WTC11 (cell line): ENCODE data around the gene ALCAM. TPM values are rescaled to one million over a fixed set of nuclear protein-coding genes. Genes with fewer than 3 reads are reported as not detected.

Experiments used
- ATAC-seq: fragments of 200-7000 bp; cut with Tn5 transposase; 2 replicates; pipeline ENCODE4 v1.10.0; 2021; ENCODE audit warnings: mild to moderate bottlenecking, moderate library complexity
- CTCF ChIA-PET: fragments of 300-600 bp; sonication (Branson Sonifier 250); formaldehyde crosslinking; loops from one replicate; lab custom pipeline; 2021; ENCODE audit warnings: antibody characterized with exemption; lab: Charles Lee
- POLR2A ChIA-PET: fragments of 350-600 bp; sonication (Branson Sonifier 250); formaldehyde crosslinking; loops from one replicate; lab custom pipeline; 2021; ENCODE audit warnings: antibody characterized with exemption; lab: Charles Lee
- DNase-seq: peaks from one replicate; pipeline ENCODE4 v3.0.0; 2021; ENCODE audit warnings: low spot score
- H3K27ac Mint-ChIP-seq: 2 replicates; pipeline ENCODE4 v1.8.0; 2021; ENCODE audit warnings: mixed read lengths
- H3K27me3 Mint-ChIP-seq: 2 replicates; pipeline ENCODE4 v1.8.0; 2021; ENCODE audit warnings: low read depth, mild to moderate bottlenecking, moderate library complexity, mixed read lengths
- H3K36me3 Mint-ChIP-seq: 2 replicates; pipeline ENCODE4 v1.8.0; 2021; ENCODE audit warnings: mixed read lengths
- H3K4me1 Mint-ChIP-seq: 2 replicates; pipeline ENCODE4 v1.8.0; 2022; ENCODE audit warnings: mixed read lengths
- H3K4me3 Mint-ChIP-seq: 2 replicates; pipeline ENCODE4 v1.8.0; 2021; ENCODE audit warnings: mild to moderate bottlenecking, moderate library complexity, mixed read lengths
- H3K9me3 Mint-ChIP-seq: 2 replicates; pipeline ENCODE4 v1.8.0; 2021; ENCODE audit warnings: mixed read lengths
- ARID4B ChIP-seq: sonication (generic); formaldehyde crosslinking; IDR thresholded peaks from 2 replicates; pipeline ENCODE4 v1.8.0; 2023; ENCODE audit warnings: missing genetic modification reagents, mild to moderate bottlenecking, borderline replicate concordance
- ATF2 ChIP-seq: sonication (generic); formaldehyde crosslinking; IDR thresholded peaks from 2 replicates; pipeline ENCODE4 v1.8.1; 2022; ENCODE audit warnings: low read depth, missing genetic modification reagents, borderline replicate concordance
- ATF3 ChIP-seq: sonication (generic); formaldehyde crosslinking; conservative IDR thresholded peaks from 2 replicates; pipeline ENCODE4 v1.8.1; 2022; ENCODE audit warnings: mild to moderate bottlenecking, missing genetic modification reagents
- CREB1 ChIP-seq: sonication (generic); formaldehyde crosslinking; IDR thresholded peaks from 2 replicates; pipeline ENCODE4 v1.8.0; 2023; ENCODE audit warnings: mild to moderate bottlenecking, missing genetic modification reagents
- ELF4 ChIP-seq: sonication (generic); formaldehyde crosslinking; IDR thresholded peaks from 2 replicates; pipeline ENCODE4 v1.8.1; 2022; ENCODE audit warnings: low read depth, mild to moderate bottlenecking, moderate library complexity, missing genetic modification reagents
- JAZF1 ChIP-seq: fragments of 250-450 bp; sonication (Bioruptor Pico); IDR thresholded peaks from 2 replicates; pipeline ENCODE4 v1.9.0; 2021; ENCODE audit warnings: moderate library complexity, mild to moderate bottlenecking, inconsistent platforms
- MLX ChIP-seq: sonication (generic); formaldehyde crosslinking; IDR thresholded peaks from 2 replicates; pipeline ENCODE4 v1.8.1; 2023; ENCODE audit warnings: mild to moderate bottlenecking, missing genetic modification reagents, moderate library complexity
- MXD4 ChIP-seq: fragments of 250-450 bp; sonication (Bioruptor Pico); IDR thresholded peaks from 2 replicates; pipeline ENCODE4 v1.8.0; 2021; ENCODE audit warnings: mild to moderate bottlenecking, moderate library complexity, borderline replicate concordance
- NFE2L1 ChIP-seq: sonication (generic); formaldehyde crosslinking; IDR thresholded peaks from 2 replicates; pipeline ENCODE4 v1.8.1; 2023; ENCODE audit warnings: missing genetic modification reagents
- PRDM15 ChIP-seq: sonication (generic); formaldehyde crosslinking; IDR thresholded peaks from 2 replicates; pipeline ENCODE4 v1.8.0; 2022; ENCODE audit warnings: missing genetic modification reagents
- PREB ChIP-seq: sonication (generic); formaldehyde crosslinking; IDR thresholded peaks from 2 replicates; pipeline ENCODE4 v1.8.1; 2022; ENCODE audit warnings: mild to moderate bottlenecking, missing genetic modification reagents, moderate library complexity, borderline replicate concordance
- TCF7 ChIP-seq: sonication (generic); formaldehyde crosslinking; IDR thresholded peaks from 2 replicates; pipeline ENCODE4 v1.8.0; 2022; ENCODE audit warnings: mild to moderate bottlenecking, low read depth, missing genetic modification reagents, moderate library complexity
- ZBTB21 ChIP-seq: sonication (generic); formaldehyde crosslinking; IDR thresholded peaks from 2 replicates; pipeline ENCODE4 v1.8.1; 2023; ENCODE audit warnings: mild to moderate bottlenecking, missing genetic modification reagents, borderline replicate concordance
- ZNF512 ChIP-seq: sonication (generic); formaldehyde crosslinking; IDR thresholded peaks from 2 replicates; pipeline ENCODE4 v1.8.1; 2022; ENCODE audit warnings: missing genetic modification reagents, borderline replicate concordance
- ZNF671 ChIP-seq: fragments of 250-450 bp; sonication (Bioruptor Pico); IDR thresholded peaks from 2 replicates; pipeline ENCODE4 v1.8.0; 2021; ENCODE audit warnings: mild to moderate bottlenecking
- total RNA-seq: library from RNA; stranded (reverse); gene quantifications from 3 replicates; pipeline ENCODE4 v1.2.3, GENCODE V29; 2021

ALCAM gene
- total RNA-seq, 1 experiment from 2014 or later: 30.7 TPM

GRCh38 chr3:105398437-105398836 is 31.7 kb downstream of the ALCAM start:
- Mint-ChIP-seq H3K9me3 (peaks cover 17% of the 10 kb centered on the region), H3K36me3 (peaks cover 14% of the 10 kb centered on the region), H3K4me3 (no peak overlapping the region), H3K27ac (no peak overlapping the region), H3K4me1 (peaks cover 18% of the 10 kb centered on the region), H3K27me3 (no peaks in the 10 kb centered on the region)
- ChIA-PET POLR2A (no interaction called here), CTCF (interaction anchor here (0.6 kb wide), 1 partner anchor 1049 kb away, joined by 3 read pairs; no protein-coding TSS in a partner anchor)
- TF ChIP-seq NFE2L1 (CRISPR knock-in tag) (no peak), MXD4 (no peak)
- DNase-seq: no peak
- no peak for ATAC-seq

- no peak for TF ChIP-seq ATF3 (CRISPR knock-in tag)
- no peak for TF ChIP-seq TCF7
- ChIA-PET POLR2A (no interaction called here), CTCF (no interaction called here)
- peaks cover 20% of the 10 kb centered on the region for H3K4me1 Mint-ChIP-seq
- no peaks in the 10 kb centered on the region for H3K27me3 Mint-ChIP-seq
- ATAC-seq (no peak), DNase-seq (no peak)
- H3K27ac Mint-ChIP-seq: no peak overlapping the region
- no peak overlapping the region for H3K4me3 Mint-ChIP-seq
- H3K36me3 Mint-ChIP-seq: peaks cover 20% of the 10 kb centered on the region
- peaks cover 24% of the 10 kb centered on the region for H3K9me3 Mint-ChIP-seq
Measured at GRCh38 chr3:105399062-105399461, 32.4 kb downstream of the ALCAM start.

GRCh38 chr3:105399611-105400010 is 32.9 kb downstream of the ALCAM start:
- no peaks in the 10 kb centered on the region for H3K27me3 Mint-ChIP-seq
- ChIA-PET POLR2A (no interaction called here), CTCF (no interaction called here)
- DNase-seq (no peak), ATAC-seq (no peak)
- H3K36me3 Mint-ChIP-seq: peaks cover 21% of the 10 kb centered on the region
- peaks cover 29% of the 10 kb centered on the region for H3K9me3 Mint-ChIP-seq
- H3K4me1 Mint-ChIP-seq: peaks cover 15% of the 10 kb centered on the region
- no peak overlapping the region for H3K4me3 Mint-ChIP-seq
- no peak overlapping the region for H3K27ac Mint-ChIP-seq
- TF ChIP-seq JAZF1 (CRISPR knock-in tag) (no peak), ZNF512 (CRISPR knock-in tag) (no peak), CREB1 (CRISPR knock-in tag) (no peak), ZNF671 (CRISPR knock-in tag) (no peak), ELF4 (no peak), PRDM15 (CRISPR knock-in tag) (no peak)

GRCh38 chr3:105401254-105401653 is 34.5 kb downstream of the ALCAM start:
- no peaks in the 10 kb centered on the region for H3K27me3 Mint-ChIP-seq
- ChIA-PET CTCF (no interaction called here), POLR2A (no interaction called here)
- no peak for TF ChIP-seq MLX
- no peak for TF ChIP-seq ARID4B (CRISPR knock-in tag)
- TF ChIP-seq ATF2: no peak
- TF ChIP-seq PREB: no peak
- TF ChIP-seq ZBTB21 (CRISPR knock-in tag): no peak
- no peak overlapping the region for H3K27ac Mint-ChIP-seq
- peaks cover 31% of the 10 kb centered on the region for H3K9me3 Mint-ChIP-seq
- no peak overlapping the region for H3K4me3 Mint-ChIP-seq
- ATAC-seq: no peak
- peaks cover 15% of the 10 kb centered on the region for H3K4me1 Mint-ChIP-seq
- no peak for DNase-seq
- peaks cover 21% of the 10 kb centered on the region for H3K36me3 Mint-ChIP-seq
